Activated naive CD8-positive, alpha-beta T cell treated with anti-CD3 and anti-CD28 coated beads, Interleukin-2, amount 50 U/mL, for 16 hours (primary cell): ENCODE data around the gene ELOVL1.

ENCODE experiments used
- DNase-seq: peaks from one replicate; pipeline ENCODE4 v3.0.0-alpha.2; 2020; ENCODE audit warnings: low read depth, low spot score

ELOVL1 gene

DNA sequence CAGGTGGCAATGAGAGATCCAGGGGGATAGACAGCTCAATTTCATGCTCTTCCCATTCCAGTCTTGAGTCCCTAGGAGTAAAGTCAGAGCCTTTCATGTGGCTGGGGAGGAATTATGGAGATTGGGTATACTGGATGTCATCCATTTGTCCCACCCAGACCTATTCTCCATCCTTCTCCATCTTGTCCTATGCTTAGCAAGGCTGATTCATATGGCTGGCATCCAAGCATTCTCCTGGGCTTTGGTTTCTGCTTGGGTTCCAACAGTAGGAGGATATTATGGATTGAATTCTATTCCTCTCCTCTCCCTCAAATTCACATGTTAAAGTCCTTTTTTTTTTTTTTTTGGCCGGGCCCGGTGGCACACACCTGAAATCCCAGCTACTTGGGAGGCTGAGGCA, 12.9 kb downstream of the ELOVL1 start:
- no peak for DNase-seq

DNA sequence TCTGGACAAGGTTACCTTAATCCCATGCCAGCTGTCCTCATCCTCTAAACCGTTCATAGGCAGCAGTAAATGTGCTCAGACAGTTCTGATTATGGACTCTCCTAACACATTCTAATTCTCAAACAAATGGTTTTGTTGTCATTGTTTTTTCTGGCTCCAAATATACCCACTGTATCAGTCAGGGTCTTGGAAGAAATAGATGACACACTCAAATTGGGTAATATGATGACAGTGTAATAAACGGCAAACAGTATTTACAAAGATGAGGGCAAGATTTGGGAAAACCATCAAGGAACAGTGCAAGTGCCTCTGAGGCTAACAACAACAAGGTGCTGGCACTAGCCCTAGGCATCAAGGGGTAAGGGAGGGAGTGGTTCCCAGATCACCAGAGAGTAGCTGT, 13.3 kb downstream of the ELOVL1 start:
- no peak for DNase-seq

DNA sequence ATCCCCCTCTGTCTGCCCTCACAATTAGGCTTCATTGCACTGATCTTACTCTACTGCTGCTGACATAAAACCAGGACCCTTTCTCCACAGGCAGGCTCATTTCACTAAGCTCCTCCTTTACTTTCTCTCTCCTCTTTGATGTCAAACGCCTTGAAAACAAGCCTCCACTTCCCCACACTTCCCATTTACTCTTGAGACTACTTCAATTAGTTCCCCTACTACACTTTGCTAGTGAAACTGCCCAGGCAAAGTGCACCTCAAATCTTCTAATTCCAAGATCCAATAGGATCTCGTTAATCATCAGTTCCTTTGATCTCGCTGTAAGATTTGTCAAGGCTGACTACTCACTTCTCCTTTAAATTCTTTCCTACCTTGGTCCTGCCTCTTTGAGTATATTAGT, 14.9 kb downstream of the ELOVL1 start:
- DNase-seq: no peak

DNA sequence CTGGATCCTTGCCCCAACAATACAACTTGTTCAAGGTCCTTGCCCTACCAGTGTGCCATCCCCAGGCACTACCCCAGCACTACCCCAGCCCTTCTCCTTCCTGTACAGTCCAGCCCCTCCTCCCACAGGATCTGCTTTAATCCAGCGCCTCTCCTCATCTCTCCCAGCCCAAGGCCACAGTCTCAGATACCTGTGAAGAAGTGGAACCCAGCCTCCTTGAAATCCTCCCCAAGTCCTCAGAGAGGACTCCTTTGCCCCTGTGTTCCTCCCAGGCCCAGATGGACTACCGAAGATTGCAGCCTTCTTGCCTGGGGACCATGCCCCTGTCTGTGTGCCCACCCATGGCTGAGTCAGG, 15.5 kb downstream of the ELOVL1 start:
- no peak for DNase-seq

DNA sequence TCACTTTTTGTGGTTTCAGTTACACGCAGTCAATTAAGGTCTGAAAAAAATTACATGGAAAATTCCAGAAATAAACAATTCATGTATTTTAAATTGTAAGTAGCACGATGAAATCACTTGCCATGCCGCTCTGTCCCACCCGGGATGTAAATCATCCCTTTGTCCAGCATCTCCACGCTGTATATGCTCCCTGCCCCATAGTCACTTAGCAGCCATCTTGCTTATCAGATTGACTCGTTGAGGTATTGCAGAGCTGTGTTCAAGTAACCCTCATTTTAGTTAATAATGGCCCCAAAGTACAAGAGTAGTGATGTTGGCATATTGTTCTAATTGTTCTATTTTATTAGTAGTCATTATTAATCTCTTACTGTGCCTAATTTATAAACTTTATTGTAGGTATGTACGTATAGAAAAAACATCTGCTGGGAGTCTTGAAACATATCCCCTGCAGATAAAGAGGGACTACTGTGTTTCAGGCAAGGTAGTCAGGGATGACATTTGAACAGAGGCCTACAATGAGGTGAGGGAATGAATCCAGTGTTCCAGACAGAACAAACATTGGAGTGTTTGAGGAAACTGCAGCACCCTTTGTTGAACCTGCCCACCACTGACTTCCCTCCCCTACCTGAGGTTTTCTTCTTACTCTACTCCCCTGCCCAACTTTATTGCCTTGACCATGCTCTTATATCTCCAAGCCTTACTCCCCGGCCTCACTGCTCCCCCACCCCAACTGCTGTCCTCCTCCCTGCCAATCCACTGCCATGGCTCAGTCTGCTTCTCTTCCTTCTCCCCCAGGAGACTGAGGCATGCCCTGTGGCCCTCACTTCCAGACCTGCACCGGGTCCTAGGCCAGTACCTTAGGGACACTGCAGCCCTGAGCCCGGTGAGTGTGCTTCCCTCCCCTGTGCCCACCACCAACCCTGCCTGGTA, 16.1 kb downstream of the ELOVL1 start:
- no peak for DNase-seq

DNA sequence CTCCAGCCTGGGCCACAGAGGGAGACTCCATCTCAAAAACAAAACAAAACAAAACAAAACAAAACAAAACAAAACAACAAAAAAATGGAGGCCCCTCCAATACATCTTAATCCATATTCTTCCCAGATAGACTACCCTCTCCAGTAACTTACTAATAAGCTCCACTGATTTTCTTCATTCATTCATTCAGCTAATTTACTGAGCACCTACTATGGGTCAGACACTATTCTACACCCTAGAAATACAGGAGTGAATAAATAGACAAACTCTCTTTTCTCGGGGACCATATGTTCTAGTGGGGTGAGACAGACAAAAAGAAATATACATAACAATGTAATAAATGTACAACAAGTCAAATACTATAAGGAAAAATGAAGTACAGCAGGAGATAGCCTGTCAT, 16.8 kb downstream of the ELOVL1 start:
- no peak for DNase-seq

DNA sequence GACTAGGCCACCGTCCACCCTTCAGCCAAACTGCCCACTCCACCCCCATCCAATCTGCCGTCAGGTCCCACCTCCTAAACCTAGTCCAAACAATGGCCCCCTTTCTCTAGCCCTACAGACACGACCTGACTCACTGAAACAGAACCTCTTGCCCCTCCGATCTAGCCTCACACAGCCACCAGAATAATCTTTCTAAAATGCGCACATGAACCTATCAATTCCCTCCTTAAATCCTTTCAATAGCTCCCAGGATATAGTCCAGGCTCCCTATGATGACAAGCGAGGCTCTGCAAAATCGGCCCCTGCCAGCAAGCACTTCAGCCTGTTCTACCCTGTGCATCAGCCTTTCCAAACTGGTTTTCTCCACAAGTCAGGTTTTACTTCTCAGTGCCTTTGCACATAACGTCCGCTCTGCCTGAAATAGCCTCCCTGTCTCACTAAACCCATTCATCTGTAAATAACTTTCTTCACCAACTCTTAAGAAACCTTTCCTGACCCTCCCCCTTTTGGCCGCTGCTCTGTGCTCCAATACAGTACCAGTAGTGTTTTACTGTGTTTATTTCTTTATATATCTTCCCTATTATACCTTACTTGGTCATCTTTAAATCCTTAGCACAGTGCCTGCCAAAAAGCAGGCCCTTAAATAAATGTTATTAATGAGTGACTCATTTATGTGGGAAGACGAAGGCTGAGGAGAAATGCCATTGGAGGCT, 18.1 kb downstream of the ELOVL1 start:
- no peak for DNase-seq

DNA sequence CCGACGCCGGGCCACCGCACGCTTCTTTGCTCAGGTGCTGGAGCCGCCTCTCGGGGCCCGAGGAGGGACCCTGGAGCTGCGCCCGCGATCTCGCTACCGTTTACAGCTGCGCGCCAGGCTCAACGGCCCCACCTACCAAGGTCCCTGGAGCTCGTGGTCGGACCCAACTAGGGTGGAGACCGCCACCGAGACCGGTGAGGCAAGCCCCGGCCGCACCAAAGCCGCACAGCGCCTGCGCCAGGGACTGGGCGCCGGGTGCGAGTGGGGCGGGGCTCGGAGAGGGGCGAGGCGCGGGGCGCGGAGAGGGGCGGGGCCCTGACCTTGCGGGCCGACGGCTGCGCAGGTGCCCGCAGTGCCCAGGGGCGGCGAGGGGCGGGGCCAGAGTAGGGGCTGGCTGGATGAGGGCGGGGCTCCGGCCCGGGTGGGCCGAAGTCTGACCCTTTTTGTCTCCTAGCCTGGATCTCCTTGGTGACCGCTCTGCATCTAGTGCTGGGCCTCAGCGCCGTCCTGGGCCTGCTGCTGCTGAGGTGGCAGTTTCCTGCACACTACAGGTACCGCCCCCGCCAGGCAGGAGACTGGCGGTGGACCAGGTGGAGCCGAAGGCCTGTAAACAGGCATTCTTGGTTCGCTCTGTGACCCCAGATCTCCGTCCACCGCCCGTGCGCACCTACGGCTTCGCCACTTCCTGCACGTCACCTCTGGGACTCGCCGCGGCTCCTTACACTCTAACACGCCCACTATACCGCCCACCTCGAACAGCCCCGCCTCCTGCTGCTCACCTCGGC, 18.8 kb downstream of the ELOVL1 start:
- DNase-seq: peak; percentile 7

DNA sequence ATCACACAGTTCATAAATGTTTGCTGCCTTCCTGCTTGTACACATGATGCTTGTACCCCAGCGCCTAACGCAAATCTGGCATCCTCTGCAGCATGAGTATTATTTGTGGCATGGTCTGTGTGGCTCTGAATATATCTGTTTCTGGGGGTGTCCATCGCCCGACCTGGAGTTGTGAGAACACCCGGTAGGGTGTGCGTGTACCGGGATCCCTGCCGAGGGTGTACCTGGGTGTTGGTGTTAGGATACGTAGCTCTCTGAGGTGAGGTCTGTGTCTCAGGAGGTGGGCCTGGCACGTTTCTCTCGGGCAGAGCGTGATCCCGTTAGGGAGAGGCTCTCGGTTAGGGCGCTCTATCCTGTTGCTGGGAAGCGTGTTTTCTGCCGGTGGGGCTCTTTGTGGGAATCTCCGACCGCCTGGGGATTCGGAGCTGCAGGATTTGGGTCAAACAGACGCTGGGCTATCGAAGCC, 19.4 kb downstream of the ELOVL1 start:
- DNase-seq: no peak

DNA sequence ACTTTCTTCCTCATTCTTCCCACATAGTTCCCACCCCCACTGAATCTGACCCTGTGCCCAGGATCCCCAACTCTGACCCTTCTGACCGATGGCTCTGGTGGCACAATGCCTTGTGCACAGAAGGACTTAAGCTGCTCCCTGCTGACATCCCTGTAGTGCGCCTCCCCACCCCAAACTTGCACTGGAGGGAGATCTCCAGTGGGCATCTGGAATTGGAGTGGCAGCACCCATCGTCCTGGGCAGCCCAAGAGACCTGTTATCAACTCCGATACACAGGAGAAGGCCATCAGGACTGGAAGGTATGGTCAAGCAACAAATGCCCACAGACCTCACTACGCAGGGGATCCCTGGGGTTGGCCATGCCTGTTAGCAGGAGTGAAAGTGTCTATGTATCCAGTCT, 21.2 kb downstream of the ELOVL1 start:
- no peak for DNase-seq

DNA sequence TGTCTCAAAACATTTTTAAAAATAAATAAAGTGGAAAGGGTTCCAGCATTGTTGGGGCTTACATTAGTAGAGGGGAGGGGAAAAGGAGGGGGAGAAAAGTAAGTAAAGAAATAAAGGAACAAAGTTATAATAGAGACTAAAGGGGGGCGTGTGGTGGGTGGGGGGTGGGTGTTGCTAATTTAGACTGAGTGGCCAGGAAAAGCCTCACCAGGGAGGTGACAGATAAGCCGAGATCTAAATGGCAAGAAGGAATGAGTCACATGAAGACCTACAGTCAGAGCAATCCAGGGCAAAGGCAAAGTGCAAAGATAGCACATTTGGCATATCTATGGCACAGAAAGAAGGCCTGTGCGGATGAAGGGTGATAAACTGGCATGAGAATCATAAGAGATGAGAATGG, 22.7 kb downstream of the ELOVL1 start:
- DNase-seq: no peak

DNA sequence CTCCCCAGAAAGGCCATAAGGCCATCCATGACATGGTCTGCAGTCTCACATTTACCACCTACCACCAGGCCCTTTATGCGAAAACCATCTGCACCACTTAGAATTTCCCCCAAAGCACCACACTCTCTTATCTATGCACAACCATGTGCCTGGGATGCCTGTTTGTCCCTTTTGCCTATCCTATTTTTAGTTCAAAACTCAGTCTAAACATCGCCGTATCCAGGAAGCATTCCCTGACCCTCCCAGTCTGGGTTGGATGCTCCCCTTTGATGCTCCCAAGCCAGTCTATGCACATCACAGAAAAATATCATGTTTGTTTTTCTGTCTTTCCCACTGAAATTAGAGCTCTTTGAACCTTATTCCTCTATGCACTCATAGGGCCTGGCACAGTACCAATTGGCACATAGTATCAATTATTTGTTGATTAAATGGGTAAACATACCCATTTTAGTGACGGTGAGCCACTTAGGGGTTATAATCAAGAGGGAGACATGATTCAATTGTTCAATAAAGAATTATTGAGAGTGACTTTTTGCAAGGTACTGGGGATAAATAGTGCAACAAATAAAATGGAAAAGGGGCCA, 23.5 kb downstream of the ELOVL1 start:
- DNase-seq: no peak

DNA sequence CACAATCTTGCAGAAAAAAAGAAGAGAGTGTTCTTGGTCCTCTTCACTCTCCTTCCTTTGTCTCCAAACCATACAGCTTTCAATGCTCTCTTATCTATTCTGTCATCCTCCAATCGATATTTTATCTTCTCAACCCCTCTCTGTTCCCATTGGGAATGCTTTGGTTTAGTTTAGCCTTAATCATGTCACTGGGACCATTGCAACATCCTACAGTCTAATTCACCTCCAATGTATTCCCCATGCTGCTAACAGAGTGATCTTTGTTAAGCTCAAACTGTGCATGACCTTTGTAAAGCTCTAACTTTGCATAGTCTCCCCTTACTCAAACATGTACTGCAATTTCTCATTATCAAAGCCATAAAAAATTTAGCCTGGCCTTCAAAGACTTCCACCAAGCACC, 27.3 kb downstream of the ELOVL1 start:
- no peak for DNase-seq

DNA sequence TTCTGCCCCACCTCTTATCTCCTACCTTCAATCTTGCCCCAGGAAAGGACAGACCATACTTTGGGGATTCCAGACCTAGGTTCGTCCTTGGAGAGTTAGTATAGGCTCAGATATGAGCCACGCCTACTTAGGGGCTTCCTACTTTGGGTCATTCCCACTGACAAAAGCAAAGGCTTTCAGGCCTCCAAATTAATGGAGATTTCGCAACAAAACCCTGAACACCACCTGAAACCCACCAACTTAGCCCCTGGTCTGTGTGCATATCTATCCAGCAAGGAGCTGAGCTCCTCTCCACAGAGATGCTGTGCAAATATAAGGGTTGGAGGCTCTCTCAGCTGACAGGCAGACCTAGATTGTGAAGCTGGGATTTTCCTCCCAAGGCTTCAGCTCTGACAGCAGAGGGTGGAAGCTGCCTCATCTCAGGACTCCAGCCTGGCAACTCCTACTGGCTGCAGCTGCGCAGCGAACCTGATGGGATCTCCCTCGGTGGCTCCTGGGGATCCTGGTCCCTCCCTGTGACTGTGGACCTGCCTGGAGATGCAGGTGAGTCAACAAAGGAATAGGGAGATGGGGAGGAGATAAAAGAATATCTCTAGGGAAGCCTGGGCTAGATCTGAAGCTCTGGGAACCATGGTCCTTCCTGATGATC, 28.1 kb downstream of the ELOVL1 start:
- DNase-seq: no peak

DNA sequence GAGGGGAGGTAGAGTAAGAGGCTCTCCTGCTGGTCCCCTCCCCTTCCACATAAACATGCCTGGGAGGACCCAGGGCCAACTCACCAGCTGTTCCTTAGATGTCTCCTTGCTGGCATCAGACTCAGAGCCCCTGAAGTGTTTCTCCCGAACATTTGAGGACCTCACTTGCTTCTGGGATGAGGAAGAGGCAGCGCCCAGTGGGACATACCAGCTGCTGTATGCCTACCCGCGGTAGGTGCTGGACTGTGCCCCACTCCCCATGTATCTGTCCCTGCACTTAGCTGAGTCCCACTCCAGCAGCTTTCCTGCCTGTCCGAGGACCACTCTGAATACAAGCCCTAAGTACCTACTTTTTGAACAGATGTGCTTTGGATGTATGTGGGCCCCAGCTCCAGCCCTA, 29.8 kb downstream of the ELOVL1 start:
- DNase-seq: no peak

DNA sequence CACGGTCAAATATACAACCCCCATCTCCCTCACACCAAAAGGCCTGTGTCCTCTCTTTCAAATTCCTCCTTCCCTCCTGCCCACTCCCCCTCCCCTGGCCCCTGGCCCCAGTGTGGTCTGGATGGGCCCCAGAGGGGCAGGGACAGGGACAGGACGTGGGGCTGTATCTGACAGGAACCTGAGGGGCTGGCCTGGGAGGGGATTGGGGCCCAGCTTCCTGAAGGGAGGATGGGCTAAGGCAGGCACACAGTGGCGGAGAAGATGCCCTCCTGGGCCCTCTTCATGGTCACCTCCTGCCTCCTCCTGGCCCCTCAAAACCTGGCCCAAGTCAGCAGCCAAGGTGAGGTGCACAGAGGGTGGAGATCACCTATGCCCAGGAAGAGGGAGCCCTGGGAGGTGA, 30.2 kb downstream of the ELOVL1 start, which contains the start of gene MPL:
Gene MPL, plus strand, starts transcription at position 231 of the 400 bp plus-strand sequence. Its CDS starts 31 bp downstream, at position 262.
- DNase-seq: no peak

DNA sequence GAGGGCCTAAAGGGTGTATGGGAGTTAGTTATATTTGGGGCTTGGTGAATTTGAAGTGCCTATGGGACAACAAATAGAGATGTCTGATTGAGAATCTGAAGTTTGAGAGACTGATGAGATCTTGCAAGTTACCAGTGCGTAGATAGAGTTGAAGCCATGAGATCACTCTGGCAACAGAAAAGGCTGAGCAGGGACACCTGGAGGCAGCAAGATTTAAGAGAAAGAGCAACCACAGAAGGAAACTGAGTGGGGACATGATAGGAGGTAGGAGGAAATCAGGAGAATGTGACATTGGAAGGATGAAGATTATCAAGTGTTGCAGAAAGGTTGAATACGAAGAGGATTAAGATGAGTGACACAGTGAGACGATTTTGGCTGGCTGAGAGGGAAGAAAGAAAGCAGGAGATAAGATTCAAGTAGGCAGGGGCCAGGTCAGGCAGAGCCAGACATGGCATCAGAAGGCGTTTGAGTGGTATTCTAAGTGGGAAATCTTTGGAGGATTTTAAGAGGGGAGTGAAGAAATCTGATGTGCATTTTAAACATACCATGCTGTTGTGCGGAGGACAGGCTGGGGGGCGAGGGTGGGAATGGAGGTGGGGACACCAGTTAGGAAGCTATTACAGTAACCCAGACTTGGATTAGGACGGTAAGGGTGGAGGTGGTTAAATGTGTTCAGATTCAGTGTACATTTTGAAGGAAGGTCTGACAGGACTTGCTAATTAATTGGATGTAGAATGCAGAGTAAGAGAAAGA, 33.2 kb downstream of the ELOVL1 start:
- no peak for DNase-seq

DNA sequence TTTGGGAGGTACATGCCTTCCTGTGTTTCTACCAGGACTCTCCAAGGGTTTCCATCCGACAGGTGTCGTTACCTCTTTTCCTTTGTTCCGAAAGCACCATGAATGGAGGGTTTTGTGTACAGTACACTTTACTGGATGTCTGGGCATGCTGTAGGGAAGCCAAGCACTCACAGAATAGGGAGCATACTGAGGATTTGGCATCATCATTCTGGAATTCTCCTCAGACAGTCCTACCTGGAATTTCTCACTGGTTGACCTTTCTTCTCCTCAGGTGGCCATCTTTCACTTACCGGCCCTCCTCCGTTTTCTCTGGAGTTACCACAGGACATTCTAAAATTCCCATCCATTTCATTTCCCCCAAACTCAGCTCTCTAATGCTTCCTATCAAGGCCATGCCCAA, 36.1 kb downstream of the ELOVL1 start:
- no peak for DNase-seq

DNA sequence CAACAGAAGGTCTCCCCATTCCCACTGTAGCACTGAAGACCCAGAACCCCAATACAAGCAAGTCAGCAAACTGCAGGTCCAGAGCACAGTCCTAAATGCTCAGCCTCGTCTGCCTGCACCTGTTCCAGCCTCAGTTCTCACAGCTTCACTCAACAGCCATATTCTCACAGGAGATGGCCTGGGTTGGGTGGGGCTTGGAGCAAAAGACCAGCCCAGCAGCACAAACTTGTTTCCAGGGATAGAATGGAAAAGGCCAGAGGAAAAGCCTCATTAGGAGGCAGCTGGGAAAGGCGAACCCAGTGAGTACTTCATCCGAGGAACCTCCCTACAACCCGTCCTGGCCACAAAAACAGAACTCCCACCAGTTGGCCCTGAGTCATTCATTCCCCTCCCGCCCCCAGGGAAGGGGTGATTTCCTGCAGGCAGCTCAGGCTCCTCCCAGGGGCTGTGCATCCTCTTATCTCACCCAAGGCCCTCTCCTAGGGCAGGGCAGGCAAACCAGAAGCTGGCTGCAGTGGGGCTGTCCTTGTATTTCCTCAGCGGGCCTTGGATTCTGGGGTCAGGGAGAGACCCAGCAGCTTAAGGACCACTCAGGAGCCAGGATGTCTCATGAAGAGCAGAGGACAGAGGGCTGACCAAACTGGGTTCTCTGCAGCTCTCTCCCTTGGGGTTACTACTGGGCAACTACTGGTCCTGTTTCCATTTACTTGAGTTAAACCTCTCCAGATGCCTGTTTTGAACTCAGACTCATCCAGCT, 37.6 kb downstream of the ELOVL1 start:
- DNase-seq: peak; percentile 23
